SH-SY5Y (cell line): ENCODE data around the gene DNAH17.

ENCODE experiments used
- GATA2 ChIP-seq: IDR thresholded peaks from 2 replicates; pipeline ENCODE4 v1.6.1; 2011; ENCODE audit warnings: mild to moderate bottlenecking, low read depth, low read length
- GATA3 ChIP-seq: IDR thresholded peaks from 2 replicates; pipeline ENCODE4 v1.6.1; 2011; ENCODE audit warnings: low read depth, mild to moderate bottlenecking, low read length, moderate library complexity

DNA sequence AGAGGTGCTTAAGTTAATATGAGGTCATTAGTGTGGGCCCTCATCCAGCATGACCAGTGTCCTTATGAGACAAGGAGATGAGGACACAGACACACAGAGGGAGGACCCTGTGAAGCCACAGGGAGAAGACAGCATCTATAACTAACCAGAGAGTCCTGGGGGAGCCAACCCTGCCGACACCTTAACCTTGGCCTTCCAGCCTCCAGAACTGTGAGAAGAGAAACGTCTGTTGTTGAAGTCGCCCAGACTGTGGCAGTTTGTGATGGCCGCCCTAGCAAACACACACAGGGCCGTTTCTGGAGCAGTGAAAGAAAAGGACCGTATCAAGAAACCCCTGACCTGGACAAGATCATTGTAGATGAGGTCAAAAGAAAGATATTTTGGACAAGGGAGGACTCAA is 26.7 kb downstream of the DNAH17 start:
- TF ChIP-seq GATA2 (no peak), GATA3 (no peak)
